Activated naive CD8-positive, alpha-beta T cell treated with anti-CD3 and anti-CD28 coated beads, Interleukin-2, amount 50 U/mL, for 24 hours (primary cell): Measurements from ENCODE around the gene ZNF324B.
A peak's percentile ranks its signal among the peaks of the same experiment; 100 is the strongest.
"Not testable (repeated sequence)": the region's sequence is repeated elsewhere in the genome, so short reads cannot be mapped to it uniquely, and the experiment has no call there.

Experiments used
- ATAC-seq: fragments of 150-1000 bp; cut with Tn5 transposase; one replicate; pipeline ENCODE4 v1.10.0; 2021
- DNase-seq: peaks from one replicate; pipeline ENCODE4 v3.0.0; 2021
- H3K27ac Mint-ChIP-seq: one replicate; pipeline ENCODE4 v1.8.0; 2021; ENCODE audit warnings: mild to moderate bottlenecking, mixed read lengths
- H3K27me3 Mint-ChIP-seq: one replicate; pipeline ENCODE4 v1.8.0; 2021; ENCODE audit warnings: mixed read lengths
- H3K36me3 Mint-ChIP-seq: one replicate; pipeline ENCODE4 v1.8.0; 2021; ENCODE audit warnings: low read depth, mixed read lengths
- H3K4me1 Mint-ChIP-seq: one replicate; pipeline ENCODE4 v1.8.0; 2021; ENCODE audit warnings: mixed read lengths
- H3K4me3 Mint-ChIP-seq: one replicate; pipeline ENCODE4 v1.8.0; 2021; ENCODE audit warnings: mild to moderate bottlenecking, moderate library complexity, mixed read lengths
- H3K9me3 Mint-ChIP-seq: one replicate; pipeline ENCODE4 v1.8.0; 2021; ENCODE audit warnings: mixed read lengths

Gene ZNF324B

GRCh38 chr19:58451358-58452101, at the start of gene ZNF324B:
TSS of gene ZNF324B (plus strand) at chr19:58451622. CDS start at chr19:58453702, 2,080 bp downstream.
- Mint-ChIP-seq H3K4me3 (peak within 1 kb of the TSS; percentile 83), H3K9me3 (peaks cover 14% of the 10 kb centered on the region)

GRCh38 chr19:58401840-58402421, 49.5 kb upstream of the ZNF324B start:
- peaks cover 3% of the 10 kb centered on the region for H3K36me3 Mint-ChIP-seq
- no peaks in the 10 kb centered on the region for H3K9me3 Mint-ChIP-seq
- ATAC-seq: no peak
- peaks cover 25% of the 10 kb centered on the region for H3K4me1 Mint-ChIP-seq
- peaks cover 9% of the 10 kb centered on the region for H3K27me3 Mint-ChIP-seq
- no peak overlapping the region for H3K27ac Mint-ChIP-seq
- no peak for DNase-seq
- peak overlapping the region; percentile 87 for H3K4me3 Mint-ChIP-seq

More at GRCh38 chr19:58451358-58452101, at the start of gene ZNF324B:
- H3K27ac Mint-ChIP-seq: peak within 1 kb of the TSS; percentile 49
- H3K27me3 Mint-ChIP-seq: peaks cover 15% of the 10 kb centered on the region
- ATAC-seq (peak; percentile 97), DNase-seq (peak; percentile 96)
- peaks cover 23% of the 10 kb centered on the region for H3K4me1 Mint-ChIP-seq
- H3K36me3 Mint-ChIP-seq: peaks cover 21% of the 10 kb centered on the region

- peaks cover 36% of the 10 kb centered on the region for H3K4me1 Mint-ChIP-seq
- H3K9me3 Mint-ChIP-seq, H3K36me3 Mint-ChIP-seq, H3K27ac Mint-ChIP-seq, DNase-seq, H3K4me3 Mint-ChIP-seq, ATAC-seq, H3K27me3 Mint-ChIP-seq: not testable (repeated sequence)
Measured at GRCh38 chr19:58403920-58404478, 47.4 kb upstream of the ZNF324B start.

GRCh38 chr19:58406818-58407657, 44.4 kb upstream of the ZNF324B start:
- Mint-ChIP-seq H3K9me3 (no peaks in the 10 kb centered on the region), H3K4me1 (peaks cover 38% of the 10 kb centered on the region), H3K27me3 (no peaks in the 10 kb centered on the region), H3K4me3 (peak overlapping the region; percentile 91), H3K27ac (peak overlapping the region; percentile 94), H3K36me3 (peaks cover 4% of the 10 kb centered on the region)
- no peak for DNase-seq
- no peak for ATAC-seq

GRCh38 chr19:58407658-58408151, 43.7 kb upstream of the ZNF324B start:
- Mint-ChIP-seq H3K27me3 (no peaks in the 10 kb centered on the region), H3K36me3 (peaks cover 8% of the 10 kb centered on the region), H3K27ac (peak overlapping the region; percentile 94), H3K4me1 (peaks cover 38% of the 10 kb centered on the region), H3K9me3 (no peaks in the 10 kb centered on the region), H3K4me3 (peak overlapping the region; percentile 91)
- ATAC-seq (peak; percentile 33), DNase-seq (no peak)

- peaks cover 34% of the 10 kb centered on the region for H3K4me1 Mint-ChIP-seq
- H3K9me3 Mint-ChIP-seq: no peaks in the 10 kb centered on the region
- no peaks in the 10 kb centered on the region for H3K27me3 Mint-ChIP-seq
- H3K4me3 Mint-ChIP-seq: peak within 1 kb of the TSS; percentile 91
- DNase-seq (peak; percentile 95), ATAC-seq (peak; percentile 96)
- peak within 1 kb of the TSS; percentile 94 for H3K27ac Mint-ChIP-seq
- peaks cover 11% of the 10 kb centered on the region for H3K36me3 Mint-ChIP-seq
Measured at GRCh38 chr19:58408152-58409009, 43.0 kb upstream of the ZNF324B start, which contains the start of gene ZNF584. TSS of gene ZNF584 (plus strand) at chr19:58408649. CDS start at chr19:58409148, 499 bp downstream.

- Mint-ChIP-seq H3K9me3 (no peaks in the 10 kb centered on the region), H3K27me3 (no peaks in the 10 kb centered on the region), H3K4me3 (peak overlapping the region; percentile 91), H3K36me3 (peaks cover 14% of the 10 kb centered on the region), H3K27ac (peak overlapping the region; percentile 94), H3K4me1 (peaks cover 30% of the 10 kb centered on the region)
- DNase-seq (peak; percentile 51), ATAC-seq (peak; percentile 42)
Measured at GRCh38 chr19:58409010-58409790, 42.2 kb upstream of the ZNF324B start.

GRCh38 chr19:58416604-58417003, 34.8 kb upstream of the ZNF324B start:
- Mint-ChIP-seq H3K36me3 (peaks cover 55% of the 10 kb centered on the region), H3K9me3 (peaks cover 4% of the 10 kb centered on the region), H3K4me1 (no peaks in the 10 kb centered on the region), H3K4me3 (no peak overlapping the region), H3K27ac (no peak overlapping the region), H3K27me3 (no peaks in the 10 kb centered on the region)
- ATAC-seq (no peak), DNase-seq (no peak)

- Mint-ChIP-seq H3K36me3 (peaks cover 57% of the 10 kb centered on the region), H3K27me3 (no peaks in the 10 kb centered on the region), H3K4me1 (no peaks in the 10 kb centered on the region), H3K27ac (no peak overlapping the region), H3K9me3 (peaks cover 4% of the 10 kb centered on the region), H3K4me3 (no peak overlapping the region)
- ATAC-seq (no peak), DNase-seq (no peak)
Measured at GRCh38 chr19:58417071-58417470, 34.4 kb upstream of the ZNF324B start.

GRCh38 chr19:58428617-58429016, 22.8 kb upstream of the ZNF324B start:
- no peak overlapping the region for H3K27ac Mint-ChIP-seq
- no peak for ATAC-seq
- no peak for DNase-seq
- H3K9me3 Mint-ChIP-seq: peaks cover 45% of the 10 kb centered on the region
- H3K36me3 Mint-ChIP-seq: peaks cover 49% of the 10 kb centered on the region
- H3K27me3 Mint-ChIP-seq: no peaks in the 10 kb centered on the region
- no peaks in the 10 kb centered on the region for H3K4me1 Mint-ChIP-seq
- H3K4me3 Mint-ChIP-seq: no peak overlapping the region

GRCh38 chr19:58429745-58430144, 21.7 kb upstream of the ZNF324B start:
- Mint-ChIP-seq H3K27me3 (no peaks in the 10 kb centered on the region), H3K27ac (no peak overlapping the region), H3K4me1 (no peaks in the 10 kb centered on the region), H3K36me3 (peaks cover 59% of the 10 kb centered on the region), H3K4me3 (no peak overlapping the region), H3K9me3 (peaks cover 52% of the 10 kb centered on the region)
- no peak for ATAC-seq
- DNase-seq: no peak

GRCh38 chr19:58434217-58434616, 17.2 kb upstream of the ZNF324B start:
- Mint-ChIP-seq H3K4me3 (no peak overlapping the region), H3K27ac (no peak overlapping the region), H3K27me3 (no peaks in the 10 kb centered on the region), H3K4me1 (peaks cover 7% of the 10 kb centered on the region), H3K36me3 (peaks cover 93% of the 10 kb centered on the region), H3K9me3 (peaks cover 73% of the 10 kb centered on the region)
- DNase-seq (no peak), ATAC-seq (no peak)
